ENCODE data around the gene MYLK. TPM values are rescaled to one million over a fixed set of nuclear protein-coding genes. Genes with fewer than 3 reads are reported as not detected.

MYLK gene
- total RNA-seq, 1 donor = 27.1 TPM

DNA sequence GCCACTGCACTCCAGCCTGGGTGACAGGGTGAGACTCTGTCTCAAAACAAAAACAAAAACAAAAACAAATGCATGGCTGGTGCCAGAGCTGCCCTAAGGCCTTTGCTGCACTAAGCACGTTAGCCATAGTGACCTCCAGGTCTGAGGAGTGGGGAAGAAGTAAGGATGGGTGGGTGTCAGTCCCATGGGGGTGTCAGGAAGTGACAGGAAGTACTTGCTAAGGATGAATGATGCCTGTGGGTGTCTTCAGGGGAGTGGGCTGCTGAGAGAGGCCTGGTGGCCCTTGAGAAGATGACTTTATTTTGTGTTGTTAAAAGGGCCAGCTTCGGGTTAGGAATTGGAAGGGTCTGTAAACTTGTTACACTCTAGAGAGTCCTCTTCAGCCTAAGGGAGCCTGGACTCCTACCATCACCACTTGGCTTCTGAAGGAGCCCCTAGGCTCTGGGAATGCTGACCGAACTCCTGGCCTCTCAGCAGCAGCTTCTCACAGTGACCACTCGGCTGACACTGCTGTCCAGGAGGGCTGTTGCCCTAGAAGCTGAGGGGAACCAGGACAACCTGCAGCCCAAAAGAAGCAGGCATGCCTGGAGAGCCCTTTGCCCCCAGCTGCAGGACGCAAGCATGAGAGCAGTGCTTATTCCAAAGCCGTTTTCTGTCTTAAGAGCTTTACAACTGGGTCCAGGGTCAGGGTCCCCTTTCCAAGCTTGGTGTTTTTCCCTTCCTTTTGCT, 116.4 kb downstream of the MYLK start:
- no peaks in the 10 kb centered on the region for H3K27me3 ChIP-seq (ENCODE audit: insufficient read depth, low read length)
- no peaks in the 10 kb centered on the region for H3K4me1 ChIP-seq (ENCODE audit: insufficient read depth, low read length)
- no peak overlapping the region for H3K4me3 ChIP-seq (ENCODE audit: low read length)
- no peaks in the 10 kb centered on the region for H3K9me3 ChIP-seq (ENCODE audit: low read depth, low read length)

DNA sequence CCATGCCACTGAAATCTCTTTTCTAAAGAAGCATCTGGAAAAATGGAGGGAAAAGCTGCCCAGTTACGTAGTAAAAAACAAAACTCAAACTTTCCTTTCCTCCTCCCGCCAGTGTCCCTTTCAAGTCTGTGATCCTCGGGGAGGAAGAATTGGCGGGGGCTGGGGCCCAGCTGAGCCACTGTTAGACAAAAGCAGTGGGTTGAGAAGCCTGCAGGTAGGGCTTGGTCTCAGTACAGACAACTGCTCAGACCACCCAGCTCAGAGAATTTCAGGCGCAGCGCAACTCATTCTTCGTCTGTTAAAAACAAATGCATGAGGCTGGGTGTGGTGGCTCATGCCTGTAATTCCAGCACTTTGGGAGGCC, 117.1 kb downstream of the MYLK start:
- no peaks in the 10 kb centered on the region for H3K4me1 ChIP-seq (ENCODE audit: insufficient read depth, low read length)
- no peaks in the 10 kb centered on the region for H3K9me3 ChIP-seq (ENCODE audit: low read depth, low read length)
- no peak overlapping the region for H3K4me3 ChIP-seq (ENCODE audit: low read length)
- H3K27me3 ChIP-seq (ENCODE audit: insufficient read depth, low read length) = no peaks in the 10 kb centered on the region

DNA sequence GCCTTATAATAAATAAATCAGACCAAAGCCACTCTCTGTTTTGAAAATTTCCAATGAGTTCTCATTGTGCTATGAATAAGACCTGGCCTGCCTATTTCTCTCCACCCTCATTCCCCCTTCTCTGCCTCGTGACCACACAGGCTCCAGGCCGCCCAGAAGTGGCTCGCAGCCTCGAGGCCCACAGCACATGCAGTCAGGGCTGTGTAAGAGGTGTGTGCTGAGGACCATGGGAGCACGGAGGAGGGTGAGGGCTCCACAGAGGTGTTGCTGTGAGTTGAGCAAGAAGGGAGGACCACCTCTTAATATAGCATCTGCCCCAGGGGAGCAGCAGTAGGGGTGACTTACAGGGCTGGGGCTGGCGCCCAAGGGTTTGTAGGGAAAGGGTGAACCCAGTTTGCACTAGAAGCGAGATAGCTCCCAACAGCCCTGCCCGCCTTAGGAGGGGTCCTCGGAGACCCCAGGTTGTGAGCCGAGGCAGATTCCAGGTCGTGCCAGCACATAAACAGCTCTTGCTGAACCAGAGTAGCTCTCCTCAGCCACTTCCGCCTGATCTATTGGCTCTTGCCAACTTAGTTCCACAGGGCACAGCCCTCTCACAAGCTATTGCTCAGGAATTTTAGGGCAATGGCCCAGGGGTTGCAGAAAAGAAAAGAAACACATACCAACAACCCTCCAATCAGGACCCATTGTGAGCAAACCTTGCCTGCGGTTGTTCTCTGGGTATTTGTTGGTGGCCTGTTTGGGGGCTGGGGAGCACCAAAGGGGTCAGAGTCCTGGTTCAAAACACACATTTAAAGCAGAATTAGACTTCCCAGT, 117.7 kb downstream of the MYLK start:
- no peaks in the 10 kb centered on the region for H3K9me3 ChIP-seq (ENCODE audit: low read depth, low read length)
- H3K4me1 ChIP-seq (ENCODE audit: insufficient read depth, low read length) = no peaks in the 10 kb centered on the region
- no peak overlapping the region for H3K4me3 ChIP-seq (ENCODE audit: low read length)
- H3K27me3 ChIP-seq (ENCODE audit: insufficient read depth, low read length) = no peaks in the 10 kb centered on the region

DNA sequence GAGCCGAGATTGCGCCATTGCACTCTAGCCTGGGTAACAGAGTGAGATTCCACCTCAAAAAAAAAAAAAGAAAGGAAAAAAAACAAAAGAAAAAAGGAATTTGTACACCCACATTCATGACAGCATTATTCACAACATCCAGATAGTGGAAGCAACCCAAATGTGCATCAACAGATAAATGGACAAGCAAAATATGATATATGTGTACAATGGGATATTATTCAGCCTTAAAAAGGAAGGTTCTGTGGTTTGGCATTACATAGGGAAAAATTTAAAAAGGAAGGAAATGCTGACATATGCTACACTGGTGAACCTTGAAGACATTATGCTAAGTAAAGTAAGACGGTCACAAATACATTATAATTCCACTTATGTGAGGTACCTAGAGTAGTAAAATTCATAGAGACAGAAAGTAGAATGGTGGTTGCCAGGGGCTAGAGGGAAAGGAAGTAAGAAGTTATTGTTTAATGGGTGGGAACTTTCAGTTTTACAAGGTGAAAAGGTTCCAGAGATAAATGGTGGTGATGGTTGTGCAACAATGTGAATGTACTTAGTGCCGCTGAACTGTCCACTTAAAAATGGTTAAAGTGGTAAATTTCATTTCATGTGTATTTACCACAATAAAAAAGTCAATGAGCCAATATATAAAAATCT, 118.5 kb downstream of the MYLK start:
- no peaks in the 10 kb centered on the region for H3K4me1 ChIP-seq (ENCODE audit: insufficient read depth, low read length)
- no peak overlapping the region for H3K4me3 ChIP-seq (ENCODE audit: low read length)
- no peaks in the 10 kb centered on the region for H3K27me3 ChIP-seq (ENCODE audit: insufficient read depth, low read length)
- H3K9me3 ChIP-seq (ENCODE audit: low read depth, low read length) = no peaks in the 10 kb centered on the region

DNA sequence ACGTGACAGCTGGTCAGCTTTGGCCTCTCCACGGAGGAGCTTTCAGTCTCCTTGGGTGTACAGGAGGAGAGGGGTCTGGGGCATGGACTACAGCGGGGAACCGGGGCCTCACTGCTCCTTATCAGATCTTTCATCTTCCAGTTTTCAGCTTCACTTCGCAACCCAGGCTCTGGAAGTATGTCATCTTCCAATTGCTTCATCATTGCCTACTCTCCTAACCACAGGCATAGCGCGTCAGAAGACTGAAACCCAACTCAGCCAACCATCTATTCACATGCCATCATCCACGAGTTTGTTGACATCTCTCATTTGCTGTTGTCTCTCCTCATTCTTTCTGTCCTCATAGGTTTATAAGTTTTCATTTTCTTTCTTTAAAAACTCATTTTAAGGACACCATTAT, 119.5 kb downstream of the MYLK start:
- Histone ChIP-seq H3K4me3 (ENCODE audit: low read length) (no peak overlapping the region), H3K4me1 (ENCODE audit: insufficient read depth, low read length) (no peaks in the 10 kb centered on the region), H3K27me3 (ENCODE audit: insufficient read depth, low read length) (no peaks in the 10 kb centered on the region), H3K9me3 (ENCODE audit: low read depth, low read length) (no peaks in the 10 kb centered on the region)

DNA sequence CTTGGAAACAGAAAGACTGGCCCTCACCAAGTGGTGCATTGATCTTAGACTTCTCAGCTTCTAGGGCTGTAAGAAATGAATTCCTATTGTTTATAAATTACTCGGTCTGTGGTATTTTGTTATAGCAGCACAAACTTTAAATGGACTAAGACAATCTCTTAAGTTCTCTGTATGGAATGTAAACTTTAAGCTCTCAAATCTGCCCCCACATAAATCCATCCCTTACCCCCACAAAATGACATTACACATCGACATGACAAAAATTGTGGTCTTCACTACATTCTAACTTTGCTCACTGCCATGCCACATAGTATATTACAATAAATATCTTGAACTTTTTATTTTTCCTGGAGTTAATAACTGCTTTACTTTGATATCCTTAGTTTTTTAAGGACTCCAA, 121.3 kb downstream of the MYLK start:
- Histone ChIP-seq H3K4me3 (ENCODE audit: low read length) (no peak overlapping the region), H3K9me3 (ENCODE audit: low read depth, low read length) (no peaks in the 10 kb centered on the region), H3K4me1 (ENCODE audit: insufficient read depth, low read length) (peaks cover under 1% of the 10 kb centered on the region), H3K27me3 (ENCODE audit: insufficient read depth, low read length) (no peaks in the 10 kb centered on the region)

DNA sequence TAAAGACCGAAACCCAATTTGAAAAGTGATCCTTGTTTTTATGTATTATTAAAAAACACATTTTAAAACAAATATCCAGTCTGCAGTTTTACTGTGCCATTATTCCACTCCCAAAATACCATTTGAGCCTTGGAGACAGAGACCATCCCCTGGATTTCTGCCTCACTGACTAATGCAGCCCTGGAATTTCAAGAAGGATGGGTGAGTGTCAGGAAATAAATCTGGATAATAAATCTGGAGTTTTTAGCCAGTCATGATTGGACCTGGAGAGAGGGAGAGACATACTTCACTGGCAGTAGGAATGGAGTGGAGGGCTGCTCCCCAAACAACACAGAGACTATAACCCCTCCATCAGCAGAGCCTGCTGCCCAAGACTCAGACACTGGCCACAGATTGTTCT, 123.3 kb downstream of the MYLK start:
- Histone ChIP-seq H3K4me1 (ENCODE audit: insufficient read depth, low read length) (peaks cover 11% of the 10 kb centered on the region), H3K9me3 (ENCODE audit: low read depth, low read length) (no peaks in the 10 kb centered on the region), H3K4me3 (ENCODE audit: low read length) (no peak overlapping the region), H3K27me3 (ENCODE audit: insufficient read depth, low read length) (no peaks in the 10 kb centered on the region)

DNA sequence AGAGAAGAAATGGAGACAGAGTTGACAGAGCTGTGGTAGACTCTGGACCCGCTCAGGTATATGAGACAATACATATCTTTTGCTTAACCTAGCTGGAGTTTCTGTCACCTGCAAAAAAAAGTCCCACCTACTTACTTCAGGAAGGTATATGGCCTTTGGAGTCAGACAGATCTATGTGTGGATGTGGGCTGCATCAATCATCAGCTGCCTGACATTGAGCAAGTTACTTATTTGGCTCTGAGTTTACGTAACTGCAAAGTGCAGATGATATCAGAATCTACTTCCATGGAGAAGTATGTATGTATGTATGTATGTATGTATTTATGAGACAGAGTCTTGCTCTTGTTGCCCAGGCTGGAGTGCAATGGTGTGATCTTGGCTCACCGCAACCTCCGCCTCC, 124.3 kb downstream of the MYLK start:
- H3K27me3 ChIP-seq (ENCODE audit: insufficient read depth, low read length) = no peaks in the 10 kb centered on the region
- no peak overlapping the region for H3K4me3 ChIP-seq (ENCODE audit: low read length)
- H3K4me1 ChIP-seq (ENCODE audit: insufficient read depth, low read length) = peaks cover 11% of the 10 kb centered on the region
- no peaks in the 10 kb centered on the region for H3K9me3 ChIP-seq (ENCODE audit: low read depth, low read length)

DNA sequence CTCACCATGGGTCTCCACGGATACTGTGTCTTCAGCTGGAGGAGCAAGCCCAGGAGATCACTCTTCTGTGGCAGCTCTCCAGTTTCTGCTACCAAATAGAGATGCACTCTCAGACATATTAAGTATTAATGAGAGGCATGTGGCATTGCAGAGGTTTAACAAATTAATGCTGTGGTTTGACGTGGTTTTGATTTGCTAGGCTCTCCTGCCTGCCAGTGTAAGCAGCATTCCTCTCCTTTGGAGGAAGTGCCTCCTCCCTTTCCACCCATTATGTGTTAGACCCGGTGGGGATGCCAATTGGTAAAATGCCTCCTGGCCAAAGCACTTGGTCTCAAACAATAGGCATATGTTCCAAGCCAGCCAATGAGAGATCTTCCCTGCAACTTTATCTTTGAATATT, 124.8 kb downstream of the MYLK start:
- H3K27me3 ChIP-seq (ENCODE audit: insufficient read depth, low read length) = no peaks in the 10 kb centered on the region
- H3K4me3 ChIP-seq (ENCODE audit: low read length) = no peak overlapping the region
- peaks cover 11% of the 10 kb centered on the region for H3K4me1 ChIP-seq (ENCODE audit: insufficient read depth, low read length)
- no peaks in the 10 kb centered on the region for H3K9me3 ChIP-seq (ENCODE audit: low read depth, low read length)

DNA sequence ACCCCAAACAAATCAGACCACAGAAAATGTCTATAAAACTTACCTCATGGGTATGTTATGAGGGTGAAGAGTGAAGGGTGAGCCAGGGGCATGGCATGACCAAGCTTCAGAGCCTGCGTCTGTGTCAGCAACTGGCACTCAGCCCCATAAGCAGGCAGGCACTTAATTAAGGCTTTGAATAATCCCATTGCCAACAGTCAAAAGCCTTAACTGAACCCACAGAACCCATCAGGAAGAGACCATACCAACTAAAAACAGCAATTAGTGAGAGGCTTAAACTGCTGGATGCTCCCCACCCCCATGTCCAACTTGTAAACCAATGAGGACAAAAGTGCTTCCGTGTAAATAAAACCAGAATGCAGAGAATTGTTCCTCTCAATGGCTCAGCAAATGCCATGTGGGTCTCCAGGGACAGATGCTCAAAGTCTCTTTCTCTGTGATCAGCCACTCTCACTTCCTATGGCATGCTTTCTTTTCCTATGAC, 126.0 kb downstream of the MYLK start:
- Histone ChIP-seq H3K4me1 (ENCODE audit: insufficient read depth, low read length) (peaks cover 11% of the 10 kb centered on the region), H3K9me3 (ENCODE audit: low read depth, low read length) (no peaks in the 10 kb centered on the region), H3K27me3 (ENCODE audit: insufficient read depth, low read length) (no peaks in the 10 kb centered on the region), H3K4me3 (ENCODE audit: low read length) (no peak overlapping the region)

DNA sequence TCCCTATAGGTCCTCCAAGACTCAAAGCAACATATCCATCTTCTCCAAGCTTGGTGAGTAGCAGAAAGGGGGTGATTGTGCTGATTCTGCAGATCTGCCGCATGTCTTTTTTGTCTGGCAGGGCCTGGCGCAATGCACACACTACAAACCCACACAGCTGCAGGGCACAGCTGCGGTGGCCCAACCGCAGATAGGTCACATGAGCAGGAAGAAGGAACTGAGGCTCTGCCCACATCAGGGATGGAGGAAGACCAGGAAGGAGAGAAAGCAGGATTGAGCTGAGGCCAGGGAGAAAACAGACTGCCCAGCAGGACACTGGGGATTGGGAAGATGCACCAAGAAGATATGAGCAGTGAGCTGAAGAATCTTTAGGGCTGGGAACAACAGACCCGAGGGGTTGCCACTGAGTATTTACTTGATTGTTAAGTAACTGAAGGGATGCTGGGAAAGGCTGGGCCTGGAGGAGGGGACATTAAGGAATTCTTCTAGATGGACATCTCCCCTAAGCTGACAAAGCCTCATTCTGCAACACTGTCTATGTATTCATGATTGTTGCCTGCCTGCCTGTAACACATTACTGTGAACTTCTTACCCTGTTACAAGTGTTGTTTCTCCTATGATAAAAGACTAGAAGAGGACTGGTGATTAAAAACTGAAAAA, 126.7 kb downstream of the MYLK start:
- no peak overlapping the region for H3K4me3 ChIP-seq (ENCODE audit: low read length)
- no peaks in the 10 kb centered on the region for H3K27me3 ChIP-seq (ENCODE audit: insufficient read depth, low read length)
- H3K9me3 ChIP-seq (ENCODE audit: low read depth, low read length) = no peaks in the 10 kb centered on the region
- H3K4me1 ChIP-seq (ENCODE audit: insufficient read depth, low read length) = peaks cover 11% of the 10 kb centered on the region

DNA sequence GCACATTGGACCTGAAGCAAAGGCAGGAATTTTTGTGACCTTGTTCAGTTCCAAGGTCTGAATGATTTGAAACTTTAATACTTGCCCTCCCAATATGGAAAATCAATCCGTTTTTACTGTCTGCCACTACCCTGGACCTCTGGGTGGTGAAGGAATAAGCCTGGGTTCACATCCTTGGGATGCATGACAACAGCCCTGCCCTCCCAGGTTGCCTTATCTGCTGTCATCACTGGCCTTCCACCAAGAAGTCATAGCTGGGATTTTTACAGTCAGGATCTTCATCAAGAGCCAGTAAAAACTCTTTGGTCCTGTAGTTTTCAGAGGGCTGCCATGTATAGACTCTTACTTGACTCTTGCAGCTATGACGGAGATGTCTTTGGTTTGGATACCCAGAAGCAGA, 128.6 kb downstream of the MYLK start:
- Histone ChIP-seq H3K4me1 (ENCODE audit: insufficient read depth, low read length) (peaks cover 11% of the 10 kb centered on the region), H3K27me3 (ENCODE audit: insufficient read depth, low read length) (no peaks in the 10 kb centered on the region), H3K4me3 (ENCODE audit: low read length) (no peak overlapping the region), H3K9me3 (ENCODE audit: low read depth, low read length) (no peaks in the 10 kb centered on the region)

DNA sequence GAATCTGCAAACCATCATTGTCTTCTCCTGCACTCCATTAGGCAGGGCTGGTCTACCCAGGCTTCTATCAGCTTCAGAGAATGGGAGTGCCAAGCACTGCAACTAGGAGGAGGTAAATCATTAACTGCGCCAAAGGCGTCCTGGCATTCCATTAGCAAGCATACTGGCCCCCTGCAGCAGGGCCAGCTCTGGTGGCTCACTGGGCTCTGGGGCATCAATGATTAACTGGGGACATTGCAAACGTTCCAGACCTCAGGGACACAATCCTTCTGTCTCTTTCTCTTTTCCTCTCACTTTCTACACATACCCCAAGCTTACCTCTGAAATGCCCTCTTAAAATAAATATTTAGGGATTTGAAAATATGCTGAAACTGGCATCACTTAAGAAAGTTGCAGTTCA, 129.0 kb downstream of the MYLK start:
- H3K27me3 ChIP-seq (ENCODE audit: insufficient read depth, low read length) = no peaks in the 10 kb centered on the region
- no peaks in the 10 kb centered on the region for H3K9me3 ChIP-seq (ENCODE audit: low read depth, low read length)
- H3K4me1 ChIP-seq (ENCODE audit: insufficient read depth, low read length) = peaks cover 11% of the 10 kb centered on the region
- H3K4me3 ChIP-seq (ENCODE audit: low read length) = no peak overlapping the region

DNA sequence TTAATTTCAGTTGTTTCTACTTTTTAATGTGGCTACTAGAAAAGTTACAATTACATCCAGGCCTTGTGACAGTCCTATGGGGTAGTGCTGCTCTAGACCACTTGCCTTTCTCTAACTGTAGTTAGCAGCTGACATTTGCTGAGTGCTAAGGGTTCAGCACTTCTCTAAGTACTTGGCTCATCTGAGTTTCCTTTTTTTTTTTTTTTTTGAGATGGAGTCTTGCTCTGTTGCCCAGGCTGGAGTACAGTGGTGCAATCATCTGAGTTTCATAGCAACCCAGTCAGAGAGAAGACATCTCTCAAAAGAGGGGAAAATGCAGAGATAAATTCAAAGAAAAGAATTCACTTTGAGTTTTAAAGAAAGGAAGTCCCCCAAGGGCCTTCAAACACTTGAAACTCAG, 130.8 kb downstream of the MYLK start:
- H3K4me1 ChIP-seq (ENCODE audit: insufficient read depth, low read length) = peaks cover 11% of the 10 kb centered on the region
- H3K27me3 ChIP-seq (ENCODE audit: insufficient read depth, low read length) = no peaks in the 10 kb centered on the region
- H3K4me3 ChIP-seq (ENCODE audit: low read length) = no peak overlapping the region
- H3K9me3 ChIP-seq (ENCODE audit: low read depth, low read length) = no peaks in the 10 kb centered on the region

DNA sequence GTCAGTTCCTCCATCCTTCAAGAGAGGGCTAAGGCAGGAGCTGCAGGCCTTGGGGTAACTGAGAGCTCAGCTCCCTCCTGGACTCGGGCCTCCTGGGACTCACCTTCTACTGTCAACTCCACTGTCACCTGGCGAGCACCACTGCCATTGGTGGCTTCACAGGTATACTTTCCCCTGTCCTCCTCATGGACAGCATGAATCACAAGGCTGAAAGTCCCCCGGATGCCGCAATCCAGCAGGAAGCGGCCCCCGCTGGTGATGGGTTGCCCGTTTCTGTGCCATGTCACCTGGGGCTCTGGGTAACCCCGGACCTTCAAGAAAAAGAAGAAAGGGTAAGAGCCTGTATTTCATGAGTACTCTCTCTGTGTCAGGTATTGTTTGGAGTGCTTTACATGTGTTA, 131.9 kb downstream of the MYLK start:
- Histone ChIP-seq H3K4me3 (ENCODE audit: low read length) (no peak overlapping the region), H3K27me3 (ENCODE audit: insufficient read depth, low read length) (no peaks in the 10 kb centered on the region), H3K4me1 (ENCODE audit: insufficient read depth, low read length) (peaks cover 5% of the 10 kb centered on the region), H3K9me3 (ENCODE audit: low read depth, low read length) (no peaks in the 10 kb centered on the region)

All from mononuclear cell (primary cell).